WTC11 (cell line): ENCODE results near the gene GALNT9. TPM values are rescaled to one million over a fixed set of nuclear protein-coding genes. Genes with fewer than 3 reads are reported as not detected.

Experiments used
- ATAC-seq: fragments of 200-7000 bp; cut with Tn5 transposase; 2 replicates; pipeline ENCODE4 v1.10.0; 2021; ENCODE audit warnings: mild to moderate bottlenecking, moderate library complexity
- CTCF ChIA-PET: fragments of 300-600 bp; sonication (Branson Sonifier 250); formaldehyde crosslinking; loops from one replicate; lab custom pipeline; 2021; ENCODE audit warnings: antibody characterized with exemption; lab: Charles Lee
- POLR2A ChIA-PET: fragments of 350-600 bp; sonication (Branson Sonifier 250); formaldehyde crosslinking; loops from one replicate; lab custom pipeline; 2021; ENCODE audit warnings: antibody characterized with exemption; lab: Charles Lee
- DNase-seq: peaks from one replicate; pipeline ENCODE4 v3.0.0; 2021; ENCODE audit warnings: low spot score
- H3K27ac Mint-ChIP-seq: 2 replicates; pipeline ENCODE4 v1.8.0; 2021; ENCODE audit warnings: mixed read lengths
- H3K27me3 Mint-ChIP-seq: 2 replicates; pipeline ENCODE4 v1.8.0; 2021; ENCODE audit warnings: low read depth, mild to moderate bottlenecking, moderate library complexity, mixed read lengths
- H3K36me3 Mint-ChIP-seq: 2 replicates; pipeline ENCODE4 v1.8.0; 2021; ENCODE audit warnings: mixed read lengths
- H3K4me1 Mint-ChIP-seq: 2 replicates; pipeline ENCODE4 v1.8.0; 2022; ENCODE audit warnings: mixed read lengths
- H3K4me3 Mint-ChIP-seq: 2 replicates; pipeline ENCODE4 v1.8.0; 2021; ENCODE audit warnings: mild to moderate bottlenecking, moderate library complexity, mixed read lengths
- H3K9me3 Mint-ChIP-seq: 2 replicates; pipeline ENCODE4 v1.8.0; 2021; ENCODE audit warnings: mixed read lengths
- CBFB ChIP-seq: sonication (generic); formaldehyde crosslinking; IDR thresholded peaks from 2 replicates; pipeline ENCODE4 v1.8.1; 2022; ENCODE audit warnings: mild to moderate bottlenecking, low read depth, missing genetic modification reagents
- EMX1 ChIP-seq: fragments of 250-450 bp; sonication (Bioruptor Pico); IDR thresholded peaks from 2 replicates; pipeline ENCODE4 v1.8.0; 2021; ENCODE audit warnings: mild to moderate bottlenecking
- FOXJ3 ChIP-seq: sonication (generic); formaldehyde crosslinking; IDR thresholded peaks from 2 replicates; pipeline ENCODE4 v1.9.0; 2021; ENCODE audit warnings: missing genetic modification reagents, mild to moderate bottlenecking, borderline replicate concordance
- GABPB1 ChIP-seq: sonication (generic); formaldehyde crosslinking; IDR thresholded peaks from 2 replicates; pipeline ENCODE4 v1.8.1; 2023; ENCODE audit warnings: mild to moderate bottlenecking, missing genetic modification reagents
- JUN ChIP-seq: sonication (generic); formaldehyde crosslinking; IDR thresholded peaks from 2 replicates; pipeline ENCODE4 v1.8.0; 2023; ENCODE audit warnings: mild to moderate bottlenecking, missing genetic modification reagents
- NR1H2 ChIP-seq: sonication (generic); formaldehyde crosslinking; IDR thresholded peaks from 2 replicates; pipeline ENCODE4 v1.9.0; 2021; ENCODE audit warnings: mild to moderate bottlenecking, moderate library complexity, missing genetic modification reagents
- PRRX2 ChIP-seq: fragments of 250-450 bp; sonication (Bioruptor Pico); IDR thresholded peaks from 2 replicates; pipeline ENCODE4 v1.8.0; 2021; ENCODE audit warnings: mild to moderate bottlenecking
- ZNF138 ChIP-seq: sonication (generic); formaldehyde crosslinking; conservative IDR thresholded peaks from 2 replicates; pipeline ENCODE4 v1.8.1; 2022; ENCODE audit warnings: mild to moderate bottlenecking, moderate library complexity, missing genetic modification reagents
- ZNF423 ChIP-seq: fragments of 250-450 bp; sonication (Bioruptor Pico); IDR thresholded peaks from 2 replicates; pipeline ENCODE4 v2.1.2; 2022; ENCODE audit warnings: mild to moderate bottlenecking, moderate library complexity
- total RNA-seq: library from RNA; stranded (reverse); gene quantifications from 3 replicates; pipeline ENCODE4 v1.2.3, GENCODE V29; 2021
- TF ChIP-seq, protein P1 (sequence below): sonication (generic); formaldehyde crosslinking; IDR thresholded peaks from 2 replicates; pipeline ENCODE4 v1.8.1; 2023; ENCODE audit warnings: mild to moderate bottlenecking, moderate library complexity, missing genetic modification reagents
- TF ChIP-seq, protein P2 (sequence below): fragments of 200-600 bp; IDR thresholded peaks from 2 replicates; pipeline ENCODE4 v1.8.0; 2022; ENCODE audit warnings: antibody characterized with exemption
- TF ChIP-seq, protein P3 (sequence below): sonication (generic); formaldehyde crosslinking; IDR thresholded peaks from 2 replicates; pipeline ENCODE4 v1.8.1; 2022; ENCODE audit warnings: mild to moderate bottlenecking, moderate library complexity, missing genetic modification reagents
- TF ChIP-seq, protein P4 (sequence below): fragments of 250-450 bp; sonication (Bioruptor Pico); IDR thresholded peaks from 2 replicates; pipeline ENCODE4 v1.9.0; 2021; ENCODE audit warnings: mild to moderate bottlenecking, borderline replicate concordance
- TF ChIP-seq, protein P5 (sequence below): sonication (generic); formaldehyde crosslinking; IDR thresholded peaks from 2 replicates; pipeline ENCODE4 v1.8.1; 2022; ENCODE audit warnings: low read depth, mild to moderate bottlenecking, moderate library complexity, missing genetic modification reagents, borderline replicate concordance
- TF ChIP-seq, protein P6 (sequence below): sonication (generic); formaldehyde crosslinking; IDR thresholded peaks from 2 replicates; pipeline ENCODE4 v1.8.1; 2023; ENCODE audit warnings: mild to moderate bottlenecking, missing genetic modification reagents, moderate library complexity
- TF ChIP-seq, protein P7 (sequence below): sonication (generic); formaldehyde crosslinking; IDR thresholded peaks from 2 replicates; pipeline ENCODE4 v1.8.1; 2023; ENCODE audit warnings: mild to moderate bottlenecking, missing genetic modification reagents, borderline replicate concordance

The GALNT9 gene
- total RNA-seq, 1 experiment from 2014 or later = 0.90 TPM

DNA sequence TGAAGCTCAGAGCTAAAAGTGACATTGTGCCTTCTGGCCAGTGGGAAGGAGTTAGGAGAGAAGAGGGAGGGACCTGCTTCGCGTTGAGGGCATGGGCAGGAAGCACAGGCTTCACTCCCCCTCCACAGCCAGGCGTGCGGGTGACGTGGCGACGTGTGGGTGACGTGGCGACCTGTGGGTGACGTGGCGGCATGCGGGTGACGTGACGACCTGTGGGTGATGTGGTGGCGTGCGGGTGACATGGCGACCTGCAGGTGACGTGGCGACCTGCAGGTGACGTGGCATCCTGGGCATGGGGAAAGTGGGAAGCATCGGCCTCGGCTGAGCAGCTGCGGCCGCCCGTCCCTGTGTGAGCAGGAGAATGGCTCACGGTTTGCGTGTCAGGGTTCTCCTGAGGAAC is 8.2 kb upstream of the GALNT9 start:
- DNase-seq (no peak), ATAC-seq (no peak)
- POLR2A ChIA-PET = no interaction called here
- no peak overlapping the region for H3K4me3 Mint-ChIP-seq
- H3K36me3 Mint-ChIP-seq = no peaks in the 10 kb centered on the region
- CTCF ChIA-PET = interaction anchor here (2.0 kb wide), 1 partner anchor 77 kb away, joined by 6 read pairs; no protein-coding TSS in a partner anchor
- H3K4me1 Mint-ChIP-seq = no peaks in the 10 kb centered on the region
- TF ChIP-seq NR1H2 (CRISPR knock-in tag) (no peak), JUN (CRISPR knock-in tag) (no peak), FOXJ3 (CRISPR knock-in tag) (no peak), ZNF423 (CRISPR knock-in tag) (no peak), EMX1 (no peak), CBFB (CRISPR knock-in tag) (no peak), PRRX2 (no peak), GABPB1 (no peak), ZNF138 (CRISPR knock-in tag) (no peak)
- TF ChIP-seq, protein P1, sequence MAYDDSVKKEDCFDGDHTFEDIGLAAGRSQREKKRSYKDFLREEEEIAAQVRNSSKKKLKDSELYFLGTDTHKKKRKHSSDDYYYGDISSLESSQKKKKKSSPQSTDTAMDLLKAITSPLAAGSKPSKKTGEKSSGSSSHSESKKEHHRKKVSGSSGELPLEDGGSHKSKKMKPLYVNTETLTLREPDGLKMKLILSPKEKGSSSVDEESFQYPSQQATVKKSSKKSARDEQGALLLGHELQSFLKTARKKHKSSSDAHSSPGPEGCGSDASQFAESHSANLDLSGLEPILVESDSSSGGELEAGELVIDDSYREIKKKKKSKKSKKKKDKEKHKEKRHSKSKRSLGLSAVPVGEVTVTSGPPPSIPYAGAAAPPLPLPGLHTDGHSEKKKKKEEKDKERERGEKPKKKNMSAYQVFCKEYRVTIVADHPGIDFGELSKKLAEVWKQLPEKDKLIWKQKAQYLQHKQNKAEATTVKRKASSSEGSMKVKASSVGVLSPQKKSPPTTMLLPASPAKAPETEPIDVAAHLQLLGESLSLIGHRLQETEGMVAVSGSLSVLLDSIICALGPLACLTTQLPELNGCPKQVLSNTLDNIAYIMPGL (CRISPR knock-in tag) = no peak
- TF ChIP-seq, protein P2, sequence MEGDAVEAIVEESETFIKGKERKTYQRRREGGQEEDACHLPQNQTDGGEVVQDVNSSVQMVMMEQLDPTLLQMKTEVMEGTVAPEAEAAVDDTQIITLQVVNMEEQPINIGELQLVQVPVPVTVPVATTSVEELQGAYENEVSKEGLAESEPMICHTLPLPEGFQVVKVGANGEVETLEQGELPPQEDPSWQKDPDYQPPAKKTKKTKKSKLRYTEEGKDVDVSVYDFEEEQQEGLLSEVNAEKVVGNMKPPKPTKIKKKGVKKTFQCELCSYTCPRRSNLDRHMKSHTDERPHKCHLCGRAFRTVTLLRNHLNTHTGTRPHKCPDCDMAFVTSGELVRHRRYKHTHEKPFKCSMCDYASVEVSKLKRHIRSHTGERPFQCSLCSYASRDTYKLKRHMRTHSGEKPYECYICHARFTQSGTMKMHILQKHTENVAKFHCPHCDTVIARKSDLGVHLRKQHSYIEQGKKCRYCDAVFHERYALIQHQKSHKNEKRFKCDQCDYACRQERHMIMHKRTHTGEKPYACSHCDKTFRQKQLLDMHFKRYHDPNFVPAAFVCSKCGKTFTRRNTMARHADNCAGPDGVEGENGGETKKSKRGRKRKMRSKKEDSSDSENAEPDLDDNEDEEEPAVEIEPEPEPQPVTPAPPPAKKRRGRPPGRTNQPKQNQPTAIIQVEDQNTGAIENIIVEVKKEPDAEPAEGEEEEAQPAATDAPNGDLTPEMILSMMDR = no peak
- TF ChIP-seq, protein P3, sequence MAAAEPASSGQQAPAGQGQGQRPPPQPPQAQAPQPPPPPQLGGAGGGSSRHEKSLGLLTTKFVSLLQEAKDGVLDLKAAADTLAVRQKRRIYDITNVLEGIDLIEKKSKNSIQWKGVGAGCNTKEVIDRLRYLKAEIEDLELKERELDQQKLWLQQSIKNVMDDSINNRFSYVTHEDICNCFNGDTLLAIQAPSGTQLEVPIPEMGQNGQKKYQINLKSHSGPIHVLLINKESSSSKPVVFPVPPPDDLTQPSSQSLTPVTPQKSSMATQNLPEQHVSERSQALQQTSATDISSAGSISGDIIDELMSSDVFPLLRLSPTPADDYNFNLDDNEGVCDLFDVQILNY = no peak
- TF ChIP-seq, protein P4, sequence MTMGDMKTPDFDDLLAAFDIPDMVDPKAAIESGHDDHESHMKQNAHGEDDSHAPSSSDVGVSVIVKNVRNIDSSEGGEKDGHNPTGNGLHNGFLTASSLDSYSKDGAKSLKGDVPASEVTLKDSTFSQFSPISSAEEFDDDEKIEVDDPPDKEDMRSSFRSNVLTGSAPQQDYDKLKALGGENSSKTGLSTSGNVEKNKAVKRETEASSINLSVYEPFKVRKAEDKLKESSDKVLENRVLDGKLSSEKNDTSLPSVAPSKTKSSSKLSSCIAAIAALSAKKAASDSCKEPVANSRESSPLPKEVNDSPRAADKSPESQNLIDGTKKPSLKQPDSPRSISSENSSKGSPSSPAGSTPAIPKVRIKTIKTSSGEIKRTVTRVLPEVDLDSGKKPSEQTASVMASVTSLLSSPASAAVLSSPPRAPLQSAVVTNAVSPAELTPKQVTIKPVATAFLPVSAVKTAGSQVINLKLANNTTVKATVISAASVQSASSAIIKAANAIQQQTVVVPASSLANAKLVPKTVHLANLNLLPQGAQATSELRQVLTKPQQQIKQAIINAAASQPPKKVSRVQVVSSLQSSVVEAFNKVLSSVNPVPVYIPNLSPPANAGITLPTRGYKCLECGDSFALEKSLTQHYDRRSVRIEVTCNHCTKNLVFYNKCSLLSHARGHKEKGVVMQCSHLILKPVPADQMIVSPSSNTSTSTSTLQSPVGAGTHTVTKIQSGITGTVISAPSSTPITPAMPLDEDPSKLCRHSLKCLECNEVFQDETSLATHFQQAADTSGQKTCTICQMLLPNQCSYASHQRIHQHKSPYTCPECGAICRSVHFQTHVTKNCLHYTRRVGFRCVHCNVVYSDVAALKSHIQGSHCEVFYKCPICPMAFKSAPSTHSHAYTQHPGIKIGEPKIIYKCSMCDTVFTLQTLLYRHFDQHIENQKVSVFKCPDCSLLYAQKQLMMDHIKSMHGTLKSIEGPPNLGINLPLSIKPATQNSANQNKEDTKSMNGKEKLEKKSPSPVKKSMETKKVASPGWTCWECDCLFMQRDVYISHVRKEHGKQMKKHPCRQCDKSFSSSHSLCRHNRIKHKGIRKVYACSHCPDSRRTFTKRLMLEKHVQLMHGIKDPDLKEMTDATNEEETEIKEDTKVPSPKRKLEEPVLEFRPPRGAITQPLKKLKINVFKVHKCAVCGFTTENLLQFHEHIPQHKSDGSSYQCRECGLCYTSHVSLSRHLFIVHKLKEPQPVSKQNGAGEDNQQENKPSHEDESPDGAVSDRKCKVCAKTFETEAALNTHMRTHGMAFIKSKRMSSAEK (CRISPR knock-in tag) = no peak
- TF ChIP-seq, protein P5, sequence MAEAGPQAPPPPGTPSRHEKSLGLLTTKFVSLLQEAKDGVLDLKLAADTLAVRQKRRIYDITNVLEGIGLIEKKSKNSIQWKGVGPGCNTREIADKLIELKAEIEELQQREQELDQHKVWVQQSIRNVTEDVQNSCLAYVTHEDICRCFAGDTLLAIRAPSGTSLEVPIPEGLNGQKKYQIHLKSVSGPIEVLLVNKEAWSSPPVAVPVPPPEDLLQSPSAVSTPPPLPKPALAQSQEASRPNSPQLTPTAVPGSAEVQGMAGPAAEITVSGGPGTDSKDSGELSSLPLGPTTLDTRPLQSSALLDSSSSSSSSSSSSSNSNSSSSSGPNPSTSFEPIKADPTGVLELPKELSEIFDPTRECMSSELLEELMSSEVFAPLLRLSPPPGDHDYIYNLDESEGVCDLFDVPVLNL (CRISPR knock-in tag) = no peak
- TF ChIP-seq, protein P6, sequence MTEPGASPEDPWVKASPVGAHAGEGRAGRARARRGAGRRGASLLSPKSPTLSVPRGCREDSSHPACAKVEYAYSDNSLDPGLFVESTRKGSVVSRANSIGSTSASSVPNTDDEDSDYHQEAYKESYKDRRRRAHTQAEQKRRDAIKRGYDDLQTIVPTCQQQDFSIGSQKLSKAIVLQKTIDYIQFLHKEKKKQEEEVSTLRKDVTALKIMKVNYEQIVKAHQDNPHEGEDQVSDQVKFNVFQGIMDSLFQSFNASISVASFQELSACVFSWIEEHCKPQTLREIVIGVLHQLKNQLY (CRISPR knock-in tag) = no peak
- TF ChIP-seq, protein P7, sequence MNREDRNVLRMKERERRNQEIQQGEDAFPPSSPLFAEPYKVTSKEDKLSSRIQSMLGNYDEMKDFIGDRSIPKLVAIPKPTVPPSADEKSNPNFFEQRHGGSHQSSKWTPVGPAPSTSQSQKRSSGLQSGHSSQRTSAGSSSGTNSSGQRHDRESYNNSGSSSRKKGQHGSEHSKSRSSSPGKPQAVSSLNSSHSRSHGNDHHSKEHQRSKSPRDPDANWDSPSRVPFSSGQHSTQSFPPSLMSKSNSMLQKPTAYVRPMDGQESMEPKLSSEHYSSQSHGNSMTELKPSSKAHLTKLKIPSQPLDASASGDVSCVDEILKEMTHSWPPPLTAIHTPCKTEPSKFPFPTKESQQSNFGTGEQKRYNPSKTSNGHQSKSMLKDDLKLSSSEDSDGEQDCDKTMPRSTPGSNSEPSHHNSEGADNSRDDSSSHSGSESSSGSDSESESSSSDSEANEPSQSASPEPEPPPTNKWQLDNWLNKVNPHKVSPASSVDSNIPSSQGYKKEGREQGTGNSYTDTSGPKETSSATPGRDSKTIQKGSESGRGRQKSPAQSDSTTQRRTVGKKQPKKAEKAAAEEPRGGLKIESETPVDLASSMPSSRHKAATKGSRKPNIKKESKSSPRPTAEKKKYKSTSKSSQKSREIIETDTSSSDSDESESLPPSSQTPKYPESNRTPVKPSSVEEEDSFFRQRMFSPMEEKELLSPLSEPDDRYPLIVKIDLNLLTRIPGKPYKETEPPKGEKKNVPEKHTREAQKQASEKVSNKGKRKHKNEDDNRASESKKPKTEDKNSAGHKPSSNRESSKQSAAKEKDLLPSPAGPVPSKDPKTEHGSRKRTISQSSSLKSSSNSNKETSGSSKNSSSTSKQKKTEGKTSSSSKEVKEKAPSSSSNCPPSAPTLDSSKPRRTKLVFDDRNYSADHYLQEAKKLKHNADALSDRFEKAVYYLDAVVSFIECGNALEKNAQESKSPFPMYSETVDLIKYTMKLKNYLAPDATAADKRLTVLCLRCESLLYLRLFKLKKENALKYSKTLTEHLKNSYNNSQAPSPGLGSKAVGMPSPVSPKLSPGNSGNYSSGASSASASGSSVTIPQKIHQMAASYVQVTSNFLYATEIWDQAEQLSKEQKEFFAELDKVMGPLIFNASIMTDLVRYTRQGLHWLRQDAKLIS (CRISPR knock-in tag) = no peak
- TF ChIP-seq, all 79 proteins: peak for 0
- Mint-ChIP-seq H3K27ac (0 out of 2 replicates have a peak overlapping the region, but pooled peaks have one; percentile 32), H3K9me3 (peaks cover 4% of the 10 kb centered on the region), H3K27me3 (peaks cover 63% of the 10 kb centered on the region)
